OCI-LY7 (cell line): ENCODE results near the gene PITPNC1. TPM values are rescaled to one million over a fixed set of nuclear protein-coding genes. Genes with fewer than 3 reads are reported as not detected.

Experiments
- BruUV-seq: library from RNA; stranded (reverse); fragments of 400-500 nt; replicated peaks from 2 replicates; lab custom pipeline; 2021; lab: Mats Ljungman, UMichigan
- CTCF ChIA-PET: fragments of 300-600 bp; sonication (Branson Sonifier 250); formaldehyde crosslinking; loops from one replicate; lab custom pipeline; 2022; ENCODE audit warnings: antibody characterized with exemption; ENCODE audit not compliant: unreplicated experiment; lab: Charles Lee
- POLR2A ChIA-PET: fragments of 300-600 bp; sonication (Branson Sonifier 250); formaldehyde crosslinking; loops from one replicate; lab custom pipeline; 2022; ENCODE audit warnings: antibody characterized with exemption; lab: Charles Lee
- DNase-seq: peaks from one replicate; pipeline ENCODE4 v3.0.0-alpha.2; 2015; ENCODE audit warnings: low spot score
- H2AFZ ChIP-seq: fragments of 200-600 bp; sonication (generic), shearing (Covaris generic); 2 replicates; pipeline ENCODE4 v1.6.1; 2014; ENCODE audit warnings: mild to moderate bottlenecking, antibody characterized with exemption, low read length, moderate library complexity
- H3K27ac ChIP-seq: fragments of 200-600 bp; sonication (generic); 2 replicates; pipeline ENCODE4 v1.5.1; 2014; ENCODE audit warnings: mixed run types, low read depth, mild to moderate bottlenecking, moderate library complexity, low read length, inconsistent platforms; ENCODE audit not compliant: poor library complexity, severe bottlenecking
- H3K36me3 ChIP-seq: fragments of 200-600 bp; sonication (generic); 2 replicates; pipeline ENCODE4 v1.6.1; 2014; ENCODE audit warnings: mild to moderate bottlenecking, antibody characterized with exemption, low read length, moderate library complexity, mixed read lengths; ENCODE audit not compliant: insufficient read depth
- H3K4me1 ChIP-seq: fragments of 200-600 bp; sonication (generic); 2 replicates; pipeline ENCODE4 v1.5.1; 2014; ENCODE audit warnings: mild to moderate bottlenecking, low read length; ENCODE audit not compliant: insufficient read depth, poor library complexity, severe bottlenecking
- H3K4me2 ChIP-seq: fragments of 200-600 bp; sonication (generic); 2 replicates; pipeline ENCODE4 v1.6.1; 2014; ENCODE audit warnings: mild to moderate bottlenecking, low read length
- H3K4me3 ChIP-seq: fragments of 200-600 bp; sonication (generic); 2 replicates; pipeline ENCODE4 v1.5.1; 2014; ENCODE audit warnings: mild to moderate bottlenecking, low read depth, low read length; ENCODE audit not compliant: poor library complexity, severe bottlenecking
- H3K79me2 ChIP-seq: fragments of 200-600 bp; sonication (generic); 2 replicates; pipeline ENCODE4 v1.6.1; 2016; ENCODE audit warnings: low read depth, mild to moderate bottlenecking, low read length, moderate library complexity, mixed read lengths; ENCODE audit not compliant: insufficient read depth
- H3K9me2 ChIP-seq: fragments of 200-600 bp; sonication (generic); 2 replicates; pipeline ENCODE4 v1.6.1; 2016; ENCODE audit warnings: mild to moderate bottlenecking, low read length, mixed read lengths; ENCODE audit not compliant: insufficient read depth
- H3K9me3 ChIP-seq: fragments of 200-600 bp; sonication (generic); 2 replicates; pipeline ENCODE4 v1.6.1; 2014; ENCODE audit warnings: mild to moderate bottlenecking, mixed run types, low read length, mixed read lengths
- H4K20me1 ChIP-seq: fragments of 200-600 bp; sonication (generic); 2 replicates; pipeline ENCODE4 v1.6.1; 2014; ENCODE audit warnings: mild to moderate bottlenecking, antibody characterized with exemption, low read length, moderate library complexity, mixed read lengths; ENCODE audit not compliant: insufficient read depth
- CTCF ChIP-seq: fragments of 200-600 bp; sonication (generic); conservative IDR thresholded peaks from 2 replicates; pipeline ENCODE4 v1.5.1; 2014; ENCODE audit warnings: mild to moderate bottlenecking, antibody characterized with exemption, low read length, moderate library complexity, mixed read lengths
- EZH2phosphoT487 ChIP-seq: fragments of 200-600 bp; sonication (generic); IDR thresholded peaks from 2 replicates; pipeline ENCODE4 v1.6.1; 2018; ENCODE audit warnings: low read depth, borderline replicate concordance, mild to moderate bottlenecking, mixed run types, antibody characterized with exemption, low read length, moderate library complexity, mixed read lengths
- intact Hi-C: fragments of 100-400 bp; cut with micrococcal nuclease; formaldehyde crosslinking; loops from one replicate; pipeline ENCODE4 v1.10.0; 2022; ENCODE audit not compliant: unreplicated experiment
- total RNA-seq, 2 experiments: library from RNA; depleted of rRNA in 1 of 2; stranded (reverse); fragments of >200 nt in 1 of 2; shearing (Covaris generic) in 1 of 2; gene quantifications; 2 replicates each; pipeline ENCODE4 v1.2.3, GENCODE V29; 2014 to 2022

The PITPNC1 gene
- total RNA-seq, 2 experiments from 2014 or later: 14.3 to 21.1 TPM

- H4K20me1 ChIP-seq: no peaks in the 10 kb centered on the region
- intact Hi-C loops: no loop called here
- H3K4me3 ChIP-seq: no peak overlapping the region
- no peak overlapping the region for H2AFZ ChIP-seq
- POLR2A ChIA-PET: no interaction called here
- H3K36me3 ChIP-seq: no peaks in the 10 kb centered on the region
- CTCF ChIA-PET: no interaction called here
- no peaks in the 10 kb centered on the region for H3K9me3 ChIP-seq
- no TSS peak for BruUV-seq
- H3K79me2 ChIP-seq: no peaks in the 10 kb centered on the region
- no peak overlapping the region for H3K27ac ChIP-seq
- H3K4me1 ChIP-seq: no peaks in the 10 kb centered on the region
- DNase-seq: no peak
- H3K9me2 ChIP-seq: no peaks in the 10 kb centered on the region
- TF ChIP-seq CTCF (no peak), EZH2phosphoT487 (no peak)
- H3K4me2 ChIP-seq: no peak overlapping the region
Observed at GRCh38 chr17:67528751-67529436, 151.8 kb downstream of the PITPNC1 start.

- Histone ChIP-seq H3K4me3 (no peak overlapping the region), H3K4me1 (no peaks in the 10 kb centered on the region), H3K9me2 (no peaks in the 10 kb centered on the region), H3K36me3 (no peaks in the 10 kb centered on the region), H3K4me2 (no peak overlapping the region), H2AFZ (no peak overlapping the region), H3K79me2 (no peaks in the 10 kb centered on the region), H3K27ac (no peak overlapping the region), H4K20me1 (no peaks in the 10 kb centered on the region), H3K9me3 (no peaks in the 10 kb centered on the region)
- no TSS peak for BruUV-seq
- POLR2A ChIA-PET: interaction anchor here (0.6 kb wide), 1 partner anchor 464 kb away, joined by 3 read pairs; no protein-coding TSS in a partner anchor
- no peak for DNase-seq
- no peak for TF ChIP-seq CTCF
- TF ChIP-seq EZH2phosphoT487: no peak
- intact Hi-C loops: no loop called here
- CTCF ChIA-PET: no interaction called here
Observed at GRCh38 chr17:67531291-67531690, 154.2 kb downstream of the PITPNC1 start.

- Histone ChIP-seq H3K4me3 (no peak overlapping the region), H3K4me1 (no peaks in the 10 kb centered on the region), H4K20me1 (no peaks in the 10 kb centered on the region), H3K27ac (no peak overlapping the region), H2AFZ (no peak overlapping the region), H3K79me2 (no peaks in the 10 kb centered on the region), H3K9me3 (no peaks in the 10 kb centered on the region), H3K36me3 (no peaks in the 10 kb centered on the region), H3K9me2 (no peaks in the 10 kb centered on the region), H3K4me2 (no peak overlapping the region)
- CTCF ChIA-PET: no interaction called here
- DNase-seq: no peak
- intact Hi-C loops: no loop called here
- POLR2A ChIA-PET: no interaction called here
- no peak for TF ChIP-seq EZH2phosphoT487
- TF ChIP-seq CTCF: no peak
- no TSS peak for BruUV-seq
Observed at GRCh38 chr17:67532326-67532871, 155.3 kb downstream of the PITPNC1 start.
